Peyer's patch (tissue), 4 donors: ENCODE data around the gene SLC13A3.

Experiments used
- CTCF ChIP-seq, 6 experiments: fragments of 450-650 bp in 4 of 6; fragments of 200-600 bp in 2 of 6; sonication (generic) in 1 of 6; IDR thresholded peaks; one replicate each; pipeline ENCODE4 v1.5.1; 2017 to 2019; ENCODE audit warnings: antibody characterized with exemption in 6 of 6, mild to moderate bottlenecking in 3 of 6, moderate library complexity in 1 of 6
- POLR2A ChIP-seq, 2 donors: fragments of 450-650 bp; IDR thresholded peaks; one replicate each; pipeline ENCODE4 v1.5.1; 2017; ENCODE audit warnings: antibody characterized with exemption in 2 of 2, mild to moderate bottlenecking in 2 of 2, moderate library complexity in 2 of 2

- TF ChIP-seq CTCF (IDR thresholded peaks at IDR 0.05) (no peak), POLR2A (IDR thresholded peaks at IDR 0.05) (no peak)
Observed at GRCh38 chr20:46688151-46689081, 37.2 kb upstream of the SLC13A3 start.
